Measurements from ENCODE around the gene LHPP. TPM values are rescaled to one million over a fixed set of nuclear protein-coding genes. Genes with fewer than 3 reads are reported as not detected.
A peak's percentile ranks its signal among the peaks of the same experiment; 100 is the strongest.

The LHPP gene
- total RNA-seq = 21.0 and 22.9 TPM in 2 replicates

- Mint-ChIP-seq H3K27ac (peak within 1 kb of the TSS; percentile 95), H3K4me3 (peak within 1 kb of the TSS; percentile 92), H3K9me3 (no peaks in the 10 kb centered on the region), H3K27me3 (peaks cover 3% of the 10 kb centered on the region), H3K36me3 (ENCODE audit: low read depth) (no peaks in the 10 kb centered on the region), H3K4me1 (peaks cover 32% of the 10 kb centered on the region)
- intact Hi-C loops (cut with micrococcal nuclease) = loop anchor here (1.0 to 10.0 kb wide), 8 partner anchors 43 to 1307 kb away; partner anchors contain the start of genes BUB3 and OAT
- POLR2A ChIA-PET = interaction anchor here (0.7 to 2.0 kb wide), 12 partner anchors 12 to 1308 kb away, joined by 3 to 8 read pairs (median 4); partner anchors contain the start of genes ABRAXAS2, BUB3, EDRF1 and NKX1-2
- ATAC-seq (ENCODE audit: low read depth) (peak; percentile 92), DNase-seq (peak; percentile 91)
- no peak for TF ChIP-seq CTCF (IDR thresholded peaks at IDR 0.05)
- CTCF ChIA-PET = interaction anchor here (0.6 to 1.6 kb wide), 5 partner anchors 43 to 558 kb away, joined by 3 to 5 read pairs (median 4); partner anchors contain the start of gene OAT
Observed at GRCh38 chr10:124461642-124462347, at the start of gene LHPP. Gene LHPP, plus strand, starts transcription at chr10:124461823. Its CDS starts 40 bp downstream, at chr10:124461863.

GRCh38 chr10:124414076-124414475 lies 47.5 kb upstream of the LHPP start:
- intact Hi-C loops (cut with micrococcal nuclease) = no loop called here
- Mint-ChIP-seq H3K4me1 (peaks cover 8% of the 10 kb centered on the region), H3K9me3 (no peaks in the 10 kb centered on the region), H3K27ac (no peak overlapping the region), H3K4me3 (no peak overlapping the region), H3K27me3 (no peaks in the 10 kb centered on the region), H3K36me3 (ENCODE audit: low read depth) (peaks cover 19% of the 10 kb centered on the region)
- no peak for ATAC-seq (ENCODE audit: low read depth)
- no peak for DNase-seq
- ChIA-PET CTCF (interaction anchor here (0.8 kb wide), 1 partner anchor 10 kb away, joined by 5 read pairs; no protein-coding TSS in a partner anchor), POLR2A (interaction anchor here (0.6 to 0.7 kb wide), 2 partner anchors 14 to 147 kb away, joined by 4 read pairs; no protein-coding TSS in a partner anchor)
- no peak for TF ChIP-seq CTCF (IDR thresholded peaks at IDR 0.05)

GRCh38 chr10:124415210-124415609 lies 46.4 kb upstream of the LHPP start:
- ChIA-PET CTCF (interaction anchor here (1.4 to 1.8 kb wide), 2 partner anchors 26 to 421 kb away, joined by 6 read pairs; no protein-coding TSS in a partner anchor), POLR2A (no interaction called here)
- H3K36me3 Mint-ChIP-seq (ENCODE audit: low read depth) = peaks cover 13% of the 10 kb centered on the region
- DNase-seq = no peak
- no peak for TF ChIP-seq CTCF (IDR thresholded peaks at IDR 0.05)
- H3K27me3 Mint-ChIP-seq = peaks cover 2% of the 10 kb centered on the region
- peaks cover 12% of the 10 kb centered on the region for H3K4me1 Mint-ChIP-seq
- H3K27ac Mint-ChIP-seq = no peak overlapping the region
- intact Hi-C loops (cut with micrococcal nuclease) = loop anchor here (5.0 kb wide), 4 partner anchors 332 to 1408 kb away; partner anchors contain the start of genes ABRAXAS2, ACADSB, BUB3 and IKZF5
- ATAC-seq (ENCODE audit: low read depth) = no peak
- H3K4me3 Mint-ChIP-seq = no peak overlapping the region
- H3K9me3 Mint-ChIP-seq = no peaks in the 10 kb centered on the region

GRCh38 chr10:124416733-124417132 lies 44.9 kb upstream of the LHPP start:
- H3K36me3 Mint-ChIP-seq (ENCODE audit: low read depth) = peaks cover 4% of the 10 kb centered on the region
- intact Hi-C loops (cut with micrococcal nuclease) = loop anchor here (5.0 kb wide), 4 partner anchors 331 to 1409 kb away; partner anchors contain the start of genes ABRAXAS2, ACADSB, BUB3 and IKZF5
- CTCF ChIA-PET = interaction anchor here (0.9 to 3.6 kb wide), 3 partner anchors 13 to 28 kb away, joined by 3 to 11 read pairs (median 3); no protein-coding TSS in a partner anchor
- H3K9me3 Mint-ChIP-seq = no peaks in the 10 kb centered on the region
- POLR2A ChIA-PET = interaction anchor here (0.6 to 0.7 kb wide), 4 partner anchors 13 to 1625 kb away, joined by 4 to 6 read pairs (median 5); no protein-coding TSS in a partner anchor
- H3K27me3 Mint-ChIP-seq = peaks cover 2% of the 10 kb centered on the region
- no peak overlapping the region for H3K27ac Mint-ChIP-seq
- DNase-seq (no peak), ATAC-seq (ENCODE audit: low read depth) (no peak)
- no peak overlapping the region for H3K4me3 Mint-ChIP-seq
- TF ChIP-seq CTCF (IDR thresholded peaks at IDR 0.05) = no peak
- H3K4me1 Mint-ChIP-seq = peaks cover 12% of the 10 kb centered on the region

All from activated B cell treated with CpG ODN at 0.5 μM for 24 hours (primary cell).